DLD1 (cell line): Measurements from ENCODE around the gene PIM3.
"Not testable (repeated sequence)": the region's sequence is repeated elsewhere in the genome, so short reads cannot be mapped to it uniquely, and the experiment has no call there.

ENCODE experiments used
- in situ Hi-C: cut with HindIII; loops from 2 replicates; pipeline ENCODE4 v1.10.0; 2017; ENCODE audit warnings: low sequenced_read_pairs

The PIM3 gene

DNA sequence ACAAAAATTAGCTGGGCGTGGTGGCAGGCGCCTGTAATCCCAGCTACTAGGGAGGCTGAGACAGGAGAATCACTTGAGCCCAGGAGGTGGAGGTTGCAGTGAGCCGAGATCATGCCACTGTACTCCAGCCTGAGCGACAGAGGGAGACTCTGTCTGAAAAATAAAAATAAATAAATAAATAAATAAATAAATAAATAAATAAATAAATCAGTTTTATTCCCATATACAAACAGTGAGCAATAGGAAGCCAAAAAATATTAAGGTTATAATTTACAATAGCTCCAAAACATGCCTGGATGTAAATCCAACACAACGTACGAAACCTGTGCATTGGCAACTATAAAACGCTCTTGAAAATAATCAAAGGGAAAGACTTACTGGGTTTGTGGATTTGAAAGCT, 21.2 kb downstream of the PIM3 start:
- in situ Hi-C loops: not testable (repeated sequence)

DNA sequence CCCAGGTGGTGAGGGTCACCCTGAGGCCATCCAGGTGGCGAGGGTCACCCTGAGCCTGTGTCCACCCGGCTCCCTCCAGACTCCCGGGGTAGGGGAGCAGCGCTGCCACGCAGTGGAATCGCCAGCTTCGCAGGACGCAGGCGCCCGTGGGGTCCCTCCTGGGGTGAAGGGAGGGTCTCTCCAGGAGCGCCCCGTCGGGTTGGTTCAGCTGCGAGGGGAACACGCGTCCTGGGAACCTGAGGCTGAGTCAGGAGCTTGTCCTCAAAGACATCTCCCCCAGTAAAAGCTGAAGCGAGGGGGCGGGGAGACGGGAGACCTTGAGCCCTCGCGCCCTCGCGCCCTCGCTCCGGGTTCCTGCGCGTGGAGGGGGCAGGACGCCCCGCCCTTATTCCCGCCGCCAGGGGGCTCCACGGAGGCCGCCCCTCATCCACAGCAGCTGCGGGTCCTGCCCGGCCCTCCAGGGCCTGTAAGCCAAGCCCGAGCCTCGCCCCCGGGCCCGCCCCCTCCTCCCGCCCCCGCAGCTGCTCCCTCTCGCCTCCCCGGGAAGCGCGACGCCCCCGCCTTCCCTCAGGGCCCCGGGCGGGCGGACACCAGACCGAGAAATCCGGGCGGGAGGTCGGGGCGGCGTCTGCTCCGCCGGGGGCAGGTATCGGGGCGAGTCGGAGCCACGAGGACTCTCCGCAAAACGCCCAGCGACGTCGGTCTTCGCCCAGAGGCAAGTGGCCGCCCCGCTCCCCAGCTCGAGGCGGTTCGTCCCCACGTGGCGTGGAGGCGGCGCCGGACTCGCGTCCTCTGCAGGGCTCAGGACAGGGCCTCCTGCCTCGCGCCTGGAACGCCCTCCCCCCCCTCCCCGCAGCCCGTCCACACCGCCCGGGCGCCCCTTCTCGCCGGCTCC, 22.8 kb downstream of the PIM3 start:
- in situ Hi-C loops: no loop called here

DNA sequence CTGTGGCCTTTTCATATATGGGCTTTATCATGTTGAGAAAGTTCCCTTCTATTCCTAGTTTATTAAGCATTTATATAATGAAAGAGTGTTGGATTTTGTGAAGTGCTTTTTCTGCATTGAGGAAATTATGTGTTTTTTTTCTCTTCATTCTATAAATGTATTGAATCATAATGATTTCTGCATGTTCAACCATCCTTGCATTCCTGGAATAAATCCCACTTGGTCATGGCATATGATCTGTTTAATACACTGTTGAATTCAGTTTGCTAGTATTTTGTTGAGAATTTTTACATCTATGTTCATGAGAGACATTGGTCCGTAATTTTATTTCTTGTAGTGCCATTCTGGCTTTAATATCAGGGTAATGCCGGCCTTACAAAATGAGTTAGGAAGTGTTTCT, 25.8 kb downstream of the PIM3 start:
- in situ Hi-C loops: no loop called here

DNA sequence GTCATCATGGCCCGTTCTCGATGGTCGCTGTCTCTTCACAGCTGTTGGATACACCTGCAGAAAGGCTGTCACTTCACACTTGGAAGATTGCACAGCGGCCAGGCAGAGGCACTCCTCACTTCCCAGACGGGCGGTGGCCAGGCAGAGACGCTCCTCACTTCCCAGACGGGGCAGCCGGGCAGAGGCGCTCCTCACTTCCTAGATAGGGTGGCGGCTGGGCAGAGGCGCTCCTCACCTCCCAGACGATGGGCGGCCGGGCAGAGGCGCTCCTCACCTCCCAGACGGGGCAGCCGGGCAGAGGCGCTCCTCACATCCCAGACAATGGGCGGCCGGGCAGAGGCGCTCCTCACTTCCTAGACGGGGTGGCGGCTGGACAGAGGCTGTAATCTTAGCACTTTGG, 29.3 kb downstream of the PIM3 start:
- in situ Hi-C loops: not testable (repeated sequence)

DNA sequence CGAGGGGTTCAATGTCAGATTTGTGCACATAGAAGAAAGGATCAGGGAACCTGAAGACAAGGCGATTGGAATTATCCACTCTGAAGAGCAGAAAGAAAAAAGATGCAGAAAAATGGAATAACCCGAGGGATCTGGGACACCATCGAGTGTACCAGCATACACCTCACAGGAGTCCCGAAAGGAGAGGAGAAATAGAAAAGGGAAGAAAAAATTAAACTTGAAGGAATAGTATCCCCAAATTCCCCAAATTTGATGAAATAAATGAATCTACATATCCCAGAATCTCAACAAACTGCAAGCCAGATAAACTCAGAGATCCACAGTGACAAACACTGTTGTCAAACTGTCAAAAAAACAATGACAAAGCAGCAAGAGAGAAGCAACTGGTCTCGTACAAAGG, 30.6 kb downstream of the PIM3 start:
- in situ Hi-C loops: no loop called here

DNA sequence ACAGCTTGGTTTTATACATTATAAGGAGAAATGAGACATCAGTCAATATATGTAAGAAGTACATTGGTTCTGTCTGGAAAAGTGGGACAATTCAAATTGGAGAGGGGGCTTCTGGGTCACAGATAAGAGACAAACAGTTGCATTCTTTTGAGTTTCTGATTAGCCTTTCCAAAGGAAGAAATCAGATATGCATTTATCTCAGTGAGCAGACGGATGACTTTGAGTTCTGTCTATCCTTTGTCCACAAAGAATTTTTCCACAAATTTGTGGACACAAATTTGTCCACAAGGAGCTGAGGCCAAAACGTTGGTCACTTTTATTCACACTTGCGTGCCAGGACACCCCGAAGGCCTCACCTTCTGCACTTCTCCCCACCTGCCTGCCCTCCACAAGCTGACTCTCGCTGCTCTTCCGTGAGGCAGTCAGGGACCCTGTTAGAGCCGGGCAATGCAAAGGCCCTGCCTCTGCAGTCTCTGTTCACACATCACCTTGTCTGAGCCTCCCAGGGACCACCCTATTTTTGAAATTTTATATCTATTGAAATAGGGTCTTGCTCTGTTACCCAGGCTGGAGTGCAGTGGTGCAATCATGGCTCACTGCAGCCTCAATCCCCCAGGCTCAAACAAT, 31.4 kb downstream of the PIM3 start:
- in situ Hi-C loops: no loop called here

DNA sequence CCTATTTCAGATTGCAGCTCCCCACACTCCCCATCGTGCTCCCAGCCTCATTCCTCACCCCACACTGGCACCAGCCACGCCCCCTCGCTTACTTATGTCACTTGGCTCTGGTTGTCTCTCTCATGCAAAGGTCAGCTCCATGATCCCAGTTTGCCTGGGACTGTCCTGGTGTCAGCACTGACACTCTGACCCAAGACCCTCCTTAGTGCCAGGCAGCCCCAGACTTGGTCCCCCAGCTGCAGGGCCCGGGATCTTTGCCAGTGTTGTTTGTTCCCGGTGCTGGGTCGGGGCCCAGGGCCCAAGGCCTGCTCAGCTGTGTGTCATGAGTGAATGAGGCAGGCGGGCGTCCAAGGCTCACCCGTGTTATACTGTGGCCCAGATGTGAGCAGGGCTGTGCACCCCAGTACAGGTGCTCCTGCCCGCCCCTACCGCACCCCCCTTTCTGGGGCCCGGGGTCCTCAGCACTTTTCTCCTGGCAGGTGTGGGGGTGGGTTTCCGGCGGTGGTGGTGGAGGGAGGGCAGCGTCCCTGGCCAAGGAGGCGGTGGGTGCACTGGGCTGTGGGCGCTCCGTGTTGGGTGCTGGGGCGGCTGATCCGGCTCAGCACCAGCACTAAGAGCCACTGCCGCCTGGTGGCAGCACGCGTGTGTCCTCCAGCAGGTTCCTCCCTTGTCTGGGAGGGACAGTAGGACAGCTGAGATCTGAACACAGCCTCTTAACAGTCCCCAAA, 32.5 kb downstream of the PIM3 start:
- in situ Hi-C loops: no loop called here

DNA sequence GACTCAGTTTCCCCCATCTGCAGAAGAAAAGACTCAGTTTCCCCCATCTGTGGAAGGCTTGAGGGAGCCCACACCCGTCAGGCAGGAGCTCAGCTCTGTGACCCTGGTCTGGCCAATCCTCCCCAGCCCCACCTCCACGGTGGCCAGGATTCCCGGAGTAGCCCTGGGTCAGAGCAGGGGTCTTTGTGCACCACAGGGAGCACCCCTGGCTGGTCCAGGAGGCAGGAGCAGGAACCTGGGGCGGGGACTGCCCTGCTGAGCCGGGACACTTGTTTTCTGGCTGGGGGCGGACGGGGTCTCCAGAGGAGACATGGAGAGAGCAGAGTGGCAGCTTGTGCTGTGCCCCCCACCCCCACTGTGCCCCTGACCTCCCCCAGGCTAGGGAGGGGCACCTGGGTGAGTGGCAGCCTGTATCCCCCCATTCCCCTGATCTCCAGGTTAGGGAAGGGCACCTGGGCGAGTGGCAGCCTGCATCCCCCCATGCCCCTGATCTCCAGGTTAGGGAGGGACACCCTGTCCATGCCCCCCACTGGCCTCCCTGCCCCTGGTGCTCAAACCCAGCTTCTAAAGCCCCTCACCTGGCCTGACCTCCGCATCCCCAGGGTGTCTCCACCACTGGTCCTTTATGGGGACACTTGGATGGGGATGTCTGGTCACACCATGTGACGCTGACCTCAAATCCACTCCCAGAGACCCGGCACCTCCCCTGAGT, 33.2 kb downstream of the PIM3 start:
- in situ Hi-C loops: no loop called here

DNA sequence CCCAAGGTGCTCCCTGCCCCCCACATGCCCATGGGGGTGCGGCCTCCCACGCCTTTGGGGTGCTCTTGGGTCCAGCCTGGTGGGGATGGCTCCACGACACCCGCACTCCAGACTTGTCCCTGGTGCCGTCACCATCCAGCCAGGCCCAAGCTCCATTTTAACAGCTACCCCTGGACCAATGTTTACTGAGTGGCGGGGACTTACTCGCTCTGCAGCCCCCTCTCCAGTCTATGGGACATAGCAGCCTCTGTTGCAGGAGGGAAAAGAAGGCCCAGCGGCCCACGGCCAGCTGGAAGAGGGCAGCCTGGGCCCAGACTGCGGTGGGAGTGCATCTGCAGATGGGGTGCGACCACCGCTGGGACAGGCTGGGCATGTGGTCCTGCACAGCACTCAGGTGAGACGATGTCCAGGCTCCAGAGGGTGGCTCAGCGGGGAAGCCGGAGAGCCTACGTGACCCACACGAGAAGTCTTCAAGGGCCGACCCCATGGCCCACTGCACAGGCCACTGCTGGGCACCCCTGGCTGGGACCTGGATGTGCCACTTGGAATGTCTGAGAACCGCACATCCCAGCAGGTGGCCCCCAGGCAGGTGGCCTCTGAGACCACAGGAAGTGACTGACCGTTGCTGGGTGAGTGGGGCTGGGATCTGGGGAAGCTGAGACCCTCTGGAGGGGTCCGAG, 33.9 kb downstream of the PIM3 start:
- in situ Hi-C loops: no loop called here

DNA sequence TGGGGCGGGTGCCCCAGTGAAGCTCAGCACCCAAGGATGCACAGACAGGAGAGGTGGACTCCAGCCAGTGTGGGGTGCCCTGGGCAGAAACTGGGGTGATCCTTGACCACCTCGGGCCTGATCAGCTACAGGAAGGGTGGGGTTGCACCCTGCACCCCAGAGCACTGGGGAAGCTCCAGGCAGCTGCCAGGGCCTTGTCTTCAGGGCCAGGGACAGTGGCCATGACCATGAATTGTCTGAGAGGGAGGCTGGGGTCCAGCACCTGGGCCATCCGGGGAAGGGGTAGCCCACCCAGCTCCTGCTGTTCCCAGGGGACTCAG, 34.4 kb downstream of the PIM3 start:
- in situ Hi-C loops: no loop called here

DNA sequence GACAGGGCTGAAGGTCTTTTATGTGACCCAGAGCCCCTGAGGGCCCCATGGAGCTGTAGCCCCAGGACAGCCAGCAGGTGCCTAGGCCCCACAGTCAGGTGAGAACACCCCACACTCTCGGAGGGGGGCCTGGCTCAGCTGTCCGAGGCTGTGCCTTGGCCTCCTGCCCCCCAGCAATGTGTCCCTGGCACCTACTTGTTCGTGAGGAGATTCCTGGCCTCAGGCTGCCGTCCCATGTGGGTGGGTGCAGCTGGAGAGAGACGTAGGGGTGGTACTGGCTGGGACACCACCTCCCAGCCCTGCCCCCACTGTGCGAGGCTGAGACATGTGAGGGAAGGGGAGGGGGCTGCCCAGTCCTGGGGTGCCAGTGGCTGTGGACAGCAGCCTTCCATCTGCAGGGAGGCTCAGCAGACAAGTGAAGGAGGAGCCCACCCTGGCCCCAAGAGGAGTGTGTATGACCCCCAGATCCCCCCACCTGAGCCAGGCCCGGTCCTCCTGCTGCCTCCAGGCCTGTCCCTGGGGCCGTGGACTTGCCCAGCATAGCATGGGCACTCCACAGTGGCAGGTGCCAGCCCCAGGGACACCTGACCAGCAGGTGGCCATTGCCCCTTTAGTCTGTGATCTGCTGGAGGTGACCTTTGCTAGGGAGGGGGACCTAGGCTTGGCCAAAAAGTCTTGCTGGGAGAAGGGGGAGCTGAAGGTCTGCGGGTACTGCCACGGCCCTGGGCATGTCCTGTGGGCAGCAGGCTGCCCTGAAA, 35.0 kb downstream of the PIM3 start:
- in situ Hi-C loops: no loop called here

DNA sequence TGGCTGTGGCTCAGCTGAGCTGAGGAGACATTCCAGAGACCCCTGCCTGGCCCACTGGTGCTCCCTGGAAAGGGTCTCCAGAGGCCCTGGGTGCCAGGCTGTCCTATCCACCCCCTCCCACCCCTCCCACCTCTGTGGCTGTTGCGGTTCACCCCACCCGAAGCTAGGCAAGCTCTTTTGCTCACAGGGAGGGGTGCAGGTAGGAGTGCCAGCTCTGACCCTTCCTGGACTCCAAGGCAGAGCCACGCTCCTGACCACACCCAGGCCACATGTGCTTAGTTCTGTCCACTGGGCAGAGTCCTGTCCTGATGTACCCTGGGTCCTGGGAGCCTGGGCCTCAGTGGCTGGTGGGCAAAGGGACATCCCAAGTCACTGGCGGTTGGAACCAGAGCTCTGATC, 35.5 kb downstream of the PIM3 start:
- in situ Hi-C loops: no loop called here

DNA sequence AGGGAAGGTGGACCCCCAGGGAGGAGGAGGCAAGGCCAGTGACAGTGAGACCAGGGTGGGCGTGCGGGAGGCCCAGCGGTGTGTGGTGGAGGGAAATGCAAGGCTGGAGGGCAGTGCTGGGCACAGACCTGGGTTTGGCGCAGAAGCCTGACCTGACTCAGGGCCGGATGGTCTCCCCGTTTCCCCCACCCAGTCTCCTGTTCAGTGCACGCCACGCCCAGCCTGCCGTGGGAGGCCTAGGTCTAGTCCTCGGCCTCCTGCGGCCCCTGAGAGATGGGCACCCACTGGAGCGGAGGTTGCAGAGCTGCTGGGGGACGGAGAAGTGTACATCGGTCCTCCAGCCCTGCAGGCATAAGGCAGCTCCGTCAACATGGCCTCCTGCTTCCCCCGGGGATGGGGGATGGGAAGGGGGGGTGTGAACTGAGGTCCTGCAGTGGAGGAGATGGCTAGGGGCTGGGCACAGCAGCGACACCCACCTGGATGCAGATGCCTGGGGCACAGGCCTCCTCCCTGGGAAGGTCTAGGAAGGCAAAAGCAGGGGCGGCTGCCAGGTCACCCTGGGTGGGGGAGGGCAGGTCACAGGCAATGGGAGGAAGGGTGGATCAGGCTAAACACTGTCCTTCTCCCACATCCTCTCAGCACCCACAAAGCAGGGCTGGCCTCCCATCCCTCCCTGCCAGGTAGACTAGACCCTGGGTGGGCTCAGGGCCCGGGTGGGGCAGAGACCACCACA, 36.1 kb downstream of the PIM3 start:
- in situ Hi-C loops: no loop called here

DNA sequence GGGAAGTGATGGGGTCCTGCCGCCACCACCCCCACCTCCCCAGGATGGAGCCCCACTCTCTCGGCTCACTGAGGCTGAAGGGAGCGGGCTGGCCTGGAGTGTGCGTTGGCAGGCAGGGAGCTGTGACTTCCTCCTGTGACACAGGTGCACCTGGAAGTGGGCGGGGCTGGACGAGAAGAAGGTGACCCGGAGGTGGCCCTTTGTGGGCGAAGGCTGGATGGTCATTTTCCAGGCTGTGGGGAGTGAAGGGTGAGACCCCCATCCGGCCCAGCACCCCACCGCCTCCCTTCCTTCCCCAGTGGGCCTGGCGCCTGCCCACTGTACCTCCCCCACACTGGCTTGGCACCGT, 36.7 kb downstream of the PIM3 start:
- in situ Hi-C loops: no loop called here

DNA sequence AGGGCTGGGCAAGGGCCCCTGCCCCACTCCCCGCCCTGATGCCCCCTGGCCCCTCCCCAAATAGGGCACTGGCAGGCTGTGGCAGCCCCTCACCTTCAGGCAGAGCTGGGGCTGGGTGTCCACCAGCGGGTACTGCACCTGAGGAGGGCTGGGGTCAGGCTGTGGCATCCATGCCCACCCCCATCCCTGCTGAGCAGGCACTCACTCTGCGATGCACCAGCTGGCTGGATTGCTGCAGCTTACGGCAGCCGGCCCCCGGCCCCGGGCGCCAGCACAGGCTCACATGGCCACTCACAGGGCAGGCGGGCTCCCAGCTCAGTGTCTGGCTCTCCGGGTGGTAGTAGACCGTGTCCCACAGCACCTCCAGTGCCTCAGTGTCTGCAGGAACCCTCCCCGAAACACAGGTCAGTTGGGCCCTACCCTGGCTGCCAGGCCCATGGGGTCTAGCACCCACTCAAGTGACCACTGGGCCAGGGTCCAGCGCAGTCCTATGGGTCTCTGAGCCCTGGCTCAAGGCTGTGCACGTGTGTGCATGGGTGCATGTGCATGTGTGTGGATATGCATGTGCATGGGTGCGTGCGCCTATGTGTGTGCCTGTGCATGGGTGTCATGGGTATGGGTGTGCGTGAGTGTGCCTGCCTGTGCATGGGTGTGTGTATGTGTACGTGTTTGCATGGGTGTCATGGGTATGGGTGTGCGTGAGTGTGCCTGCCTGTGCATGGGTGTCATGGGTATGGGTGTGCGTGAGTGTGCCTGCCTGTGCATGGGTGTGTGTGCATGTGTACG, 37.6 kb downstream of the PIM3 start:
- in situ Hi-C loops: no loop called here

DNA sequence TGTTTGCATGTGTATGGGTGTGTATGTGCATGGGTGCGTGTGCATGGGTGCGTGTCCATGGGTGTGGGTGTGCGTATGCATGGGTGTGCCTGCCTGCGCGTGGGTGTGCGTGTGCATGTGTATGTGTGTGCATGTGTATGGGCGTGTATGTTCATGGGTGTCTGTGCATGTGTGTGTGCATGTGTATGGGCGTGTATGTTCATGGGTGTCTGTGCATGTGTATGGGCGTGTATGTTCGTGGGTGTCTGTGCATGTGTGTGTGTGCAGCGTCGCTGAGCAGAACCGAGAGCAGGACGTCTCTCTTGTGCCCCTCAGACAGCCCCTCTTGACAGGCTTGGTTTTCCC, 38.1 kb downstream of the PIM3 start:
- in situ Hi-C loops: no loop called here

DNA sequence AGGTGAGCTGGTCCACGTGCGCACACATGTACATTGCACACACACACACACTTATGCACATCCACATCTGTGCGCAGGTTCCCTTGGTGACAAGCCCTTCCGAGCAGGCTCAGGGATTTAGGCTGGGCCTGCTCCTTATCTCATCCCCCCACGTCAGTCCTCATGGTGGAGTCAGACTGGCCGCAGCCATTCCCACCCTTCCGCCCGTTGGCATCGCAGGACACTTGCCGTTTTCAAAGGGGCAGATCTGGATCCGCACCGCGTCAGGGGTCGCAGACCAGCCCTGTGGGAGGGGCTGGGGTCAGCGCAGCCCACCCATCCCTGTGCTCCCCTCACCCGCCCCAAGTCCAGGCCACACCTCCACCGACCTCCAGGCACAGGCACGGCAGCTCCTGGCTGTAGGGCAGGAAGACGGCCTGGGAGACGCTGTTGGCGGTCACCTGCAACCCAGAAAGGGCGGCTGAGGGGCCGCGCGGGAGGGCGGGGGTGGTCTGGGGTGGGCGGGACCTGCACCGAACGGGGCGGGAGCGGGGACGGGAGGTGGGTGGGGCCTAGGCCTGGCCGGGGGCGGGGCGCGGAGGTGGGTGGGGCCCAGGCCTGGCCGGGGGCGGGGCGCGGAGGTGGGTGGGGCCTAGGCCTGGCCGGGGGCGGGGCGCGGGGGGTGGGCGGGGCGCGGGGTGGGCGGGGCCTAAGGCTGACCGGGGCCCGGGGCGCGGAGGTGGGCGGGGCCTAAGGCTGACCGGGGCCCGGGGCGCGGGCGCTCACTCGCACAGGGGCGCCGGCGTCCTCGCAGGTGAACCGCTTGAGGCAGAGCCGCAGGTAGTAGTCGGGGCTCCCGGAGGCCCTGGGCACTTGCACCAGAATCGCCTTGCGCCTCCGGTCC, 38.7 kb downstream of the PIM3 start:
- in situ Hi-C loops: no loop called here
